ENCODE data around the gene BRINP2. TPM values are rescaled to one million over a fixed set of nuclear protein-coding genes. Genes with fewer than 3 reads are reported as not detected.

The BRINP2 gene
- total and polyA plus RNA-seq, 2 of the 4 experiments (the other 2 are of a cell fraction), result not detected

- dilution Hi-C loops (cut with HindIII; ENCODE audit: low sequenced_read_pairs, unreplicated experiment) (no loop called here), in situ Hi-C loops (cut with MboI; ENCODE audit: low sequenced_read_pairs) (no loop called here), intact Hi-C loops (cut with micrococcal nuclease) (no loop called here)
- no peak overlapping the region for H4K5ac ChIP-seq (ENCODE audit: low read depth, low read length)
- no peak overlapping the region for H2BK120ac ChIP-seq (ENCODE audit: low read depth, low read length)
- H3K4ac ChIP-seq (ENCODE audit: low read depth, low read length), result no peak overlapping the region
- H3K27ac ChIP-seq (ENCODE audit: insufficient read depth, low read length), result no peak overlapping the region
- H2AK9ac ChIP-seq (replicated peaks; ENCODE audit: low read depth, low read length, poor library complexity), result no peak overlapping the region
- H3K27me3 ChIP-seq (ENCODE audit: control insufficient read depth, insufficient read depth, low read length), result no peaks in the 10 kb centered on the region
- no peak overlapping the region for H3K56ac ChIP-seq (ENCODE audit: extremely low read depth, insufficient read depth, low read length)
- ChIA-PET POLR2A (ENCODE audit: unreplicated experiment) (no interaction called here), CTCF (no interaction called here)
- H3K9me3 ChIP-seq (ENCODE audit: control insufficient read depth, insufficient read depth, low read length), result no peaks in the 10 kb centered on the region
- no TSS peak for BruUV-seq (replicated peaks)
- no peaks in the 10 kb centered on the region for H3K79me1 ChIP-seq (ENCODE audit: low read depth in 1 of 2, low read length in 2 of 2)
- no CpG with 5 or more reads among the region's 3 CpGs for WGBS, 2 experiments (ENCODE audit: extremely low coverage in 2 of 2, insufficient read length in 1 of 2)
- no peak overlapping the region for H2BK5ac ChIP-seq (ENCODE audit: low read depth, low read length, poor library complexity, severe bottlenecking)
- no peak overlapping the region for H2BK15ac ChIP-seq (ENCODE audit: low read depth, low read length)
- H3K18ac ChIP-seq (ENCODE audit: low read depth, low read length), result no peak overlapping the region
- H3K4me3 ChIP-seq (ENCODE audit: insufficient read depth, low read depth, low read length), result no peak overlapping the region
- no peak overlapping the region for H4K91ac ChIP-seq (ENCODE audit: insufficient read depth, low read depth, low read length)
- DNase-seq (no peak), ATAC-seq (ENCODE audit: low read depth) (no peak)
- no peak overlapping the region for H3K14ac ChIP-seq (replicated peaks; ENCODE audit: low read depth, low read length)
- no peak overlapping the region for H2BK20ac ChIP-seq (ENCODE audit: low read depth, low read length)
- H3K36me3 ChIP-seq (ENCODE audit: control insufficient read depth, insufficient read depth, low read length), result no peaks in the 10 kb centered on the region
- no peaks in the 10 kb centered on the region for H3K9me1 ChIP-seq (ENCODE audit: insufficient read depth, low read length)
- no peaks in the 10 kb centered on the region for H3K4me1 ChIP-seq (ENCODE audit: control insufficient read depth, insufficient read depth, low read length)
- no peak overlapping the region for H3K23ac ChIP-seq (ENCODE audit: low read depth, low read length)
- no peak overlapping the region for H3K9ac ChIP-seq (ENCODE audit: low read depth, low read length)
- H3K4me2 ChIP-seq (ENCODE audit: low read depth, low read length), result no peak overlapping the region
- no peak overlapping the region for H4K8ac ChIP-seq (ENCODE audit: low read depth in 2 of 2, low read length in 2 of 2)
- H4K20me1 ChIP-seq (ENCODE audit: insufficient read depth, low read length), result no peaks in the 10 kb centered on the region
- TF ChIP-seq MAFK (IDR thresholded peaks at IDR 0.05; ENCODE audit: low read depth, low read length) (no peak), CEBPB (IDR thresholded peaks at IDR 0.05; ENCODE audit: low read depth, low read length) (no peak), ELK1 (IDR thresholded peaks at IDR 0.05; ENCODE audit: borderline replicate concordance, low read depth, low read length) (no peak), MXI1 (IDR thresholded peaks at IDR 0.05; ENCODE audit: borderline replicate concordance, low read depth, low read length) (no peak), NFE2L2 (IDR thresholded peaks at IDR 0.05; ENCODE audit: low read depth, low read length) (no peak), RFX5 (IDR thresholded peaks at IDR 0.05; ENCODE audit: low read depth, low read length) (no peak), BHLHE40 (IDR thresholded peaks at IDR 0.05; ENCODE audit: low read depth, low read length) (no peak)
- H2AK5ac ChIP-seq (ENCODE audit: low read depth, low read length), result no peak overlapping the region
- no peak overlapping the region for H2AFZ ChIP-seq (replicated peaks; ENCODE audit: low read length, poor library complexity)
These were observed 25.4 kb upstream of the BRINP2 start for GRCh38 chr1:177145106-177146070.

Data from IMR-90 (cell line).